DMS 273 treated with DMSO at 0.1 percent for 48 hours (cell line): ENCODE data around the gene MAGEA2B.
"Not testable (repeated sequence)": the region's sequence is repeated elsewhere in the genome, so short reads cannot be mapped to it uniquely, and the experiment has no call there.

Experiments
- DNase-seq: peaks from one replicate; lab custom pipeline; 2025; lab: John Stamatoyannopoulos, UW

The MAGEA2B gene

DNA sequence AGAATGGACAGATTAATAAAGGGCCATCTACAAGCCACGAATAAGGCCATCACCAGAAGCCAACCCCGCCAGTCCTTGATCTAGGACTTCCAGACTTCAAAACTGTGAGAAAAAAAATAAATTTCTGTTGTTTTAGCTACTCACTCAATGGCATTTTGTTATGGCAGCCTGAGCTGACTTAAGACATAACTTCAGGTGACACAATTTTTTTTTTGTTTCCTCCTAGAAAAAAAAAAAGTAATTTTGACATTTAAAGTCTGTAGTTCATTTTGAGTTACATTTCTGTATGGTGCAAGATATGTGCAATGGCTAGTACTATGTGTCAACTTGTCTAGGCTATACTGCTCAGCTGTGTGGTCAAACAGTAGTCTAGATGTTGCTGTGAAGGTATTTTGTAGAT, 44.5 kb downstream of the MAGEA2B start, which contains the start of gene CSAG3:
CSAG3 (plus strand) TSS at position 301 of the 400 bp plus-strand sequence.
- not testable (repeated sequence) for DNase-seq

DNA sequence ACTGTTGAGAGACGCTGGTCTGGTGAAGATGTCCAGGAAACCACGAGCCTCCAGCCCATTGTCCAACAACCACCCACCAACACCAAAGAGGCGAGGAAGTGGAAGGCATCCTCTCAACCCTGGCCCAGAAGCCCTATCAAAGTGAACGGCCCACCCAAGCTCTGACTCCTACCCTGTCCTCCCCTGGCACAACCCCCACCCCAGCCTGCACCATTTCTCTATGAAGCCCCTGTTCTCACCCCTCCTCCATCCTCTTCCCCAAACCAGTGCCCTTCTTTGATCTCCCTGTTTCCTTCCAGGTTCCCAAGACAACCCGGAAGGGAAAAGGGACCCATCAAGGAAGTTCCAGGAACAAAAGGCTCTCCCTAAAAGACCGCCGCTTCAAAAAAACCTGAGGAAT, 45.1 kb downstream of the MAGEA2B start:
- DNase-seq = not testable (repeated sequence)

GRCh38 chrX:152761582-152761981, 47.2 kb downstream of the MAGEA2B start:
- not testable (repeated sequence) for DNase-seq

GRCh38 chrX:152766562-152766961, 52.1 kb downstream of the MAGEA2B start:
- not testable (repeated sequence) for DNase-seq
